ENCODE results near the gene GK.

- TF ChIP-seq CTCF (IDR thresholded peaks at IDR 0.05) (peak; percentile 40 to 61 (median 52)), POLR2A (IDR thresholded peaks at IDR 0.05) (no peak)
These were observed 82.6 kb downstream of the GK start for GRCh38 chrX:30735839-30736238.
